Neural cell (in vitro differentiated cells): Measurements from ENCODE around the gene TTYH3. TPM values are rescaled to one million over a fixed set of nuclear protein-coding genes. Genes with fewer than 3 reads are reported as not detected.

Experiments
- H2AFZ ChIP-seq: fragments of 200-600, 300-800 bp; sonication (generic), shearing (Covaris generic); 2 replicates; pipeline ENCODE4 v1.6.0; 2014; ENCODE audit warnings: low read depth, mild to moderate bottlenecking, antibody characterized with exemption, low read length, moderate library complexity
- H3F3A ChIP-seq: fragments of 200-600 bp; shearing (Covaris generic); 2 replicates; pipeline ENCODE4 v1.6.1; 2016; ENCODE audit warnings: mild to moderate bottlenecking, moderate library complexity, mixed read lengths, antibody characterized with exemption, low read length; ENCODE audit not compliant: insufficient read depth, poor library complexity, severe bottlenecking
- H3K27ac ChIP-seq: fragments of 200-600, 300-800 bp; sonication (generic), shearing (Covaris generic); 2 replicates; pipeline ENCODE4 v1.5.1; 2014; ENCODE audit warnings: mild to moderate bottlenecking, low read length, moderate library complexity
- H3K27me3 ChIP-seq: fragments of 300-800, 200-600 bp; sonication (generic), shearing (Covaris generic); 2 replicates; pipeline ENCODE4 v1.6.0; 2014; ENCODE audit warnings: mild to moderate bottlenecking, low read depth, low read length, moderate library complexity; ENCODE audit not compliant: insufficient read depth
- H3K36me3 ChIP-seq: fragments of 300-800, 200-600 bp; sonication (generic), shearing (Covaris generic); 2 replicates; pipeline ENCODE4 v1.5.1; 2014; ENCODE audit warnings: mild to moderate bottlenecking, antibody characterized with exemption, low read length, moderate library complexity; ENCODE audit not compliant: insufficient read depth
- H3K4me2 ChIP-seq: fragments of 300-800, 200-600 bp; sonication (generic), shearing (Covaris generic); 2 replicates; pipeline ENCODE4 v1.6.0; 2014; ENCODE audit warnings: mild to moderate bottlenecking, low read length
- H3K4me3 ChIP-seq: fragments of 300-800, 200-600 bp; sonication (generic), shearing (Covaris generic); 2 replicates; pipeline ENCODE4 v1.5.1; 2014; ENCODE audit warnings: mild to moderate bottlenecking, low read length, moderate library complexity
- H3K79me2 ChIP-seq: fragments of 200-600 bp; shearing (Covaris generic); replicated peaks from 2 replicates; pipeline ENCODE4 v1.6.0; 2014; ENCODE audit warnings: mild to moderate bottlenecking, low read length, moderate library complexity; ENCODE audit not compliant: insufficient read depth
- H3K9ac ChIP-seq: fragments of 300-800, 200-600 bp; sonication (generic), shearing (Covaris generic); 2 replicates; pipeline ENCODE4 v1.6.1; 2016; ENCODE audit warnings: mild to moderate bottlenecking, low read length, mixed read lengths
- H3K9me2 ChIP-seq: fragments of 200-600 bp; shearing (Covaris generic); 2 replicates; pipeline ENCODE4 v1.6.1; 2016; ENCODE audit warnings: mild to moderate bottlenecking, low read length, mixed read lengths; ENCODE audit not compliant: insufficient read depth
- H3K9me3 ChIP-seq: fragments of 200-600, 300-800 bp; sonication (generic), shearing (Covaris generic); 2 replicates; pipeline ENCODE4 v1.6.1; 2016; ENCODE audit warnings: mild to moderate bottlenecking, mixed run types, low read length, moderate library complexity, mixed read lengths
- H4K20me1 ChIP-seq: fragments of 200-600 bp; shearing (Covaris generic); 2 replicates; pipeline ENCODE4 v1.6.1; 2016; ENCODE audit warnings: mild to moderate bottlenecking, mixed run types; ENCODE audit not compliant: insufficient read depth
- EP300 ChIP-seq: fragments of 450-650 bp; conservative IDR thresholded peaks from 2 replicates; pipeline ENCODE4 v1.6.1; 2014; ENCODE audit warnings: antibody characterized with exemption, mild to moderate bottlenecking, moderate library complexity; ENCODE audit not compliant: poor library complexity, severe bottlenecking
- EZH2 ChIP-seq: fragments of 200-600, 300-800 bp; shearing (Covaris generic), sonication (generic); IDR thresholded peaks from 2 replicates; pipeline ENCODE4 v1.6.1; 2014; ENCODE audit warnings: antibody characterized with exemption, low read length, borderline replicate concordance, mild to moderate bottlenecking; ENCODE audit not compliant: insufficient read depth, poor library complexity, severe bottlenecking
- MXI1 ChIP-seq: fragments of 450-650 bp; conservative IDR thresholded peaks from 2 replicates; pipeline ENCODE4 v1.6.1; 2014; ENCODE audit warnings: antibody characterized with exemption, mild to moderate bottlenecking; ENCODE audit not compliant: poor library complexity, severe bottlenecking
- POLR2AphosphoS5 ChIP-seq: IDR thresholded peaks from 2 replicates; pipeline ENCODE4 v1.6.1; 2012
- RAD21 ChIP-seq: fragments of 450-650 bp; conservative IDR thresholded peaks from 2 replicates; pipeline ENCODE4 v1.6.1; 2014; ENCODE audit warnings: antibody characterized with exemption, mild to moderate bottlenecking, moderate library complexity
- SMC3 ChIP-seq: fragments of 450-650 bp; conservative IDR thresholded peaks from 2 replicates; pipeline ENCODE4 v1.6.1; 2014; ENCODE audit warnings: antibody characterized with exemption, mild to moderate bottlenecking, moderate library complexity; ENCODE audit not compliant: poor library complexity
- TAF1 ChIP-seq: IDR thresholded peaks from 2 replicates; pipeline ENCODE4 v1.6.1; 2012; ENCODE audit warnings: low read depth
- polyA plus RNA-seq: library from polyadenylated mRNA; depleted of rRNA; stranded (reverse); fragments of >200 nt; gene quantifications from 2 replicates; pipeline ENCODE4 v1.2.3, GENCODE V29; 2014
- TF ChIP-seq, protein P1 (sequence below): IDR thresholded peaks from 2 replicates; pipeline ENCODE4 v1.6.1; 2012; ENCODE audit warnings: borderline replicate concordance
- TF ChIP-seq, protein P2 (sequence below): fragments of 450-650 bp; IDR thresholded peaks from 2 replicates; pipeline ENCODE4 v1.5.1; 2014; ENCODE audit warnings: antibody characterized with exemption, mild to moderate bottlenecking, moderate library complexity; ENCODE audit not compliant: poor library complexity, severe bottlenecking

TTYH3 gene
- polyA plus RNA-seq, 1 donor from 2014 or later = 17.0 TPM

DNA sequence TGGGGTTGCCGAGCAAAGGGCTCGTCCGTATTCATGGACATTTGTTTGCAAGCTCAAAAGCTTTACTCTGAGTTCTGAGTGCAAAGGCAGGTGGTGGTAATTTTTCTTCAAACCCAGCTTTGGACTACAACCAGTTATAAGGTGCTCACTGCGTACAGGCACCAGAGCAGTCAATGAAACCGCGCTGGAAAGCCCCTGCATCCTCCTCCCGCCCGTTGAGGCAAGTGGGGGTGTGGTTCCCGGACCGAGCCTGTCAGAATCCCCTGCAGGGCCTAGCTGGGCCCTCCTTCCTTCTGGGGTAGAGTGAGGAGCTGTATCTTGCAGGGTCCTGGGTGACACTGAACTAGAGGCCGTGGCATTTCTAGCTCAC, 78.5 kb downstream of the TTYH3 start:
- Histone ChIP-seq H3K4me3 (no peak overlapping the region), H3K9me3 (no peaks in the 10 kb centered on the region), H3K36me3 (no peaks in the 10 kb centered on the region), H3K79me2 (no peaks in the 10 kb centered on the region), H2AFZ (no peak overlapping the region), H4K20me1 (no peaks in the 10 kb centered on the region), H3K27ac (no peak overlapping the region), H3F3A (no peaks in the 10 kb centered on the region), H3K27me3 (no peaks in the 10 kb centered on the region), H3K9ac (no peak overlapping the region), H3K4me2 (no peak overlapping the region), H3K9me2 (no peaks in the 10 kb centered on the region)
- TF ChIP-seq POLR2AphosphoS5 (no peak), EZH2 (no peak), RAD21 (no peak), SMC3 (no peak), EP300 (no peak), MXI1 (no peak), TAF1 (no peak)
- TF ChIP-seq, protein P1, sequence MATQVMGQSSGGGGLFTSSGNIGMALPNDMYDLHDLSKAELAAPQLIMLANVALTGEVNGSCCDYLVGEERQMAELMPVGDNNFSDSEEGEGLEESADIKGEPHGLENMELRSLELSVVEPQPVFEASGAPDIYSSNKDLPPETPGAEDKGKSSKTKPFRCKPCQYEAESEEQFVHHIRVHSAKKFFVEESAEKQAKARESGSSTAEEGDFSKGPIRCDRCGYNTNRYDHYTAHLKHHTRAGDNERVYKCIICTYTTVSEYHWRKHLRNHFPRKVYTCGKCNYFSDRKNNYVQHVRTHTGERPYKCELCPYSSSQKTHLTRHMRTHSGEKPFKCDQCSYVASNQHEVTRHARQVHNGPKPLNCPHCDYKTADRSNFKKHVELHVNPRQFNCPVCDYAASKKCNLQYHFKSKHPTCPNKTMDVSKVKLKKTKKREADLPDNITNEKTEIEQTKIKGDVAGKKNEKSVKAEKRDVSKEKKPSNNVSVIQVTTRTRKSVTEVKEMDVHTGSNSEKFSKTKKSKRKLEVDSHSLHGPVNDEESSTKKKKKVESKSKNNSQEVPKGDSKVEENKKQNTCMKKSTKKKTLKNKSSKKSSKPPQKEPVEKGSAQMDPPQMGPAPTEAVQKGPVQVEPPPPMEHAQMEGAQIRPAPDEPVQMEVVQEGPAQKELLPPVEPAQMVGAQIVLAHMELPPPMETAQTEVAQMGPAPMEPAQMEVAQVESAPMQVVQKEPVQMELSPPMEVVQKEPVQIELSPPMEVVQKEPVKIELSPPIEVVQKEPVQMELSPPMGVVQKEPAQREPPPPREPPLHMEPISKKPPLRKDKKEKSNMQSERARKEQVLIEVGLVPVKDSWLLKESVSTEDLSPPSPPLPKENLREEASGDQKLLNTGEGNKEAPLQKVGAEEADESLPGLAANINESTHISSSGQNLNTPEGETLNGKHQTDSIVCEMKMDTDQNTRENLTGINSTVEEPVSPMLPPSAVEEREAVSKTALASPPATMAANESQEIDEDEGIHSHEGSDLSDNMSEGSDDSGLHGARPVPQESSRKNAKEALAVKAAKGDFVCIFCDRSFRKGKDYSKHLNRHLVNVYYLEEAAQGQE = no peak
- TF ChIP-seq, protein P2, sequence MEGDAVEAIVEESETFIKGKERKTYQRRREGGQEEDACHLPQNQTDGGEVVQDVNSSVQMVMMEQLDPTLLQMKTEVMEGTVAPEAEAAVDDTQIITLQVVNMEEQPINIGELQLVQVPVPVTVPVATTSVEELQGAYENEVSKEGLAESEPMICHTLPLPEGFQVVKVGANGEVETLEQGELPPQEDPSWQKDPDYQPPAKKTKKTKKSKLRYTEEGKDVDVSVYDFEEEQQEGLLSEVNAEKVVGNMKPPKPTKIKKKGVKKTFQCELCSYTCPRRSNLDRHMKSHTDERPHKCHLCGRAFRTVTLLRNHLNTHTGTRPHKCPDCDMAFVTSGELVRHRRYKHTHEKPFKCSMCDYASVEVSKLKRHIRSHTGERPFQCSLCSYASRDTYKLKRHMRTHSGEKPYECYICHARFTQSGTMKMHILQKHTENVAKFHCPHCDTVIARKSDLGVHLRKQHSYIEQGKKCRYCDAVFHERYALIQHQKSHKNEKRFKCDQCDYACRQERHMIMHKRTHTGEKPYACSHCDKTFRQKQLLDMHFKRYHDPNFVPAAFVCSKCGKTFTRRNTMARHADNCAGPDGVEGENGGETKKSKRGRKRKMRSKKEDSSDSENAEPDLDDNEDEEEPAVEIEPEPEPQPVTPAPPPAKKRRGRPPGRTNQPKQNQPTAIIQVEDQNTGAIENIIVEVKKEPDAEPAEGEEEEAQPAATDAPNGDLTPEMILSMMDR = no peak

DNA sequence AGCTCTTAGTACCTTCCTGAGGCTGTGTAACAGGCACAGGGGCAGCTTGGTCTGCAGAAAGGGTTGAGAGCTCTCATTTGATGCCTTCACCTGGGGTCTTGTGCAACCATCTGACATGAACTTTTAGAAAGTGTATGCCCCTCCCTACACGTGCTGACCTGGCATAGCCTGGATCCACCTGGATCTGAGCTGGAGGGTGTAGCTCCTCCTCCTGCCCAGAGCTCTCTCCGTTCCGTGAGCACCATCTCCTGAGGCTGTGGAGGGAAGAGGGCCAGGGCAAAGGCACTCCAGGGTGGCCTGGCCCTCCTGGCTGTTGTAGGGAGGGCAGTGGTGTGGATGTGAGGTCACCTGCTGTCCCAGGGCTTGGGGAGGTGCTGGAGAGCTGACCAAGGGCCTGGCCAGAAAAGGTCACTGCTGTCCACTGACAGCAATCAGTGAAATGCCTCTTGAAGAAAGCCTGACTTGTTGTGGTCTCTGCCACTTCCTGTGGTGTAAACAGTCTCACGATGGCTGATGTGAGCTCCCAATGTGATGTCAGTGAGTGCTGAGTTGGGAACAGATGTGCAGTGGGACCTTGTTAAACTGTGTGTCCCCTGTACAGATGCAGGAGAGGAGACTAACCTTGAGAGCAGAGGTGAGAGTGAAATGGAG, 79.2 kb downstream of the TTYH3 start:
- Histone ChIP-seq H3K9ac (no peak overlapping the region), H3F3A (no peaks in the 10 kb centered on the region), H3K4me3 (no peak overlapping the region), H3K36me3 (no peaks in the 10 kb centered on the region), H3K4me2 (no peak overlapping the region), H4K20me1 (no peaks in the 10 kb centered on the region), H3K27me3 (no peaks in the 10 kb centered on the region), H2AFZ (no peak overlapping the region), H3K9me3 (no peaks in the 10 kb centered on the region), H3K79me2 (no peaks in the 10 kb centered on the region), H3K27ac (no peak overlapping the region), H3K9me2 (no peaks in the 10 kb centered on the region)
- TF ChIP-seq RAD21 (no peak), MXI1 (no peak), SMC3 (no peak), EP300 (no peak), EZH2 (no peak), POLR2AphosphoS5 (no peak), TAF1 (no peak)
- TF ChIP-seq, protein P1 = no peak
- TF ChIP-seq, protein P2 = no peak
